Kidney epithelial cell (primary cell): ENCODE results near the gene BLOC1S1. TPM values are rescaled to one million over a fixed set of nuclear protein-coding genes. Genes with fewer than 3 reads are reported as not detected.

ENCODE experiments used
- DNase-seq: peaks from one replicate; pipeline ENCODE4 v3.0.0-alpha.2; 2010; ENCODE audit warnings: low read depth
- H3K27me3 ChIP-seq: 2 replicates; pipeline ENCODE4 v1.6.0; 2011; ENCODE audit warnings: low read length; ENCODE audit not compliant: control insufficient read depth, insufficient read depth
- H3K36me3 ChIP-seq: 2 replicates; pipeline ENCODE4 v1.5.1; 2011; ENCODE audit warnings: low read length; ENCODE audit not compliant: control insufficient read depth, insufficient read depth
- H3K4me3 ChIP-seq: 2 replicates; pipeline ENCODE4 v1.5.1; 2011; ENCODE audit warnings: low read depth, mild to moderate bottlenecking, control low read depth, low read length
- CTCF ChIP-seq: IDR thresholded peaks from 2 replicates; pipeline ENCODE4 v1.5.1; 2011; ENCODE audit warnings: mild to moderate bottlenecking, moderate library complexity, low read length, control low read depth, inconsistent platforms; ENCODE audit not compliant: insufficient read depth, poor library complexity, severe bottlenecking
- total RNA-seq: library from RNA; depleted of rRNA; stranded (reverse); fragments of >200 nt; gene quantifications from 2 replicates; pipeline ENCODE4 v1.2.3, GENCODE V29; 2015

Gene BLOC1S1
- total RNA-seq, 1 donor from 2014 or later = 109 TPM

GRCh38 chr12:55716582-55716957 is 724 bp downstream of the BLOC1S1 start:
- Histone ChIP-seq H3K4me3 (peak overlapping the region; percentile 61), H3K36me3 (no peaks in the 10 kb centered on the region), H3K27me3 (no peaks in the 10 kb centered on the region)
- no peak for TF ChIP-seq CTCF
- DNase-seq = no peak

GRCh38 chr12:55717011-55718007 is 1.5 kb downstream of the BLOC1S1 start:
- H3K36me3 ChIP-seq = no peaks in the 10 kb centered on the region
- TF ChIP-seq CTCF = no peak

GRCh38 chr12:55718015-55718414 is 2.2 kb downstream of the BLOC1S1 start:
- TF ChIP-seq CTCF = no peak

More at GRCh38 chr12:55717011-55718007, 1.5 kb downstream of the BLOC1S1 start:
- DNase-seq = no peak
- Histone ChIP-seq H3K4me3 (peak overlapping the region; percentile 61), H3K27me3 (no peaks in the 10 kb centered on the region)

GRCh38 chr12:55718624-55719275 is 2.9 kb downstream of the BLOC1S1 start:
- Histone ChIP-seq H3K27me3 (no peaks in the 10 kb centered on the region), H3K36me3 (no peaks in the 10 kb centered on the region), H3K4me3 (no peak overlapping the region)
- DNase-seq = no peak
- no peak for TF ChIP-seq CTCF

More at GRCh38 chr12:55718015-55718414, 2.2 kb downstream of the BLOC1S1 start:
- H3K4me3 ChIP-seq = no peak overlapping the region
- no peaks in the 10 kb centered on the region for H3K36me3 ChIP-seq
- no peak for DNase-seq
- H3K27me3 ChIP-seq = no peaks in the 10 kb centered on the region

GRCh38 chr12:55719371-55719770 is 3.5 kb downstream of the BLOC1S1 start:
- no peak overlapping the region for H3K4me3 ChIP-seq
- no peak for DNase-seq
- H3K27me3 ChIP-seq = no peaks in the 10 kb centered on the region
- TF ChIP-seq CTCF = no peak
- peaks cover 2% of the 10 kb centered on the region for H3K36me3 ChIP-seq
